ENCODE data around the gene GRID1.

The GRID1 gene

GRCh38 chr10:86217371-86218080, 149.1 kb downstream of the GRID1 start:
- no peak overlapping the region for H3K4me3 ChIP-seq (replicated peaks in 1 of 2; ENCODE audit: low read depth in 2 of 2, low read length in 2 of 2)
- no peak for TF ChIP-seq CTCF (IDR thresholded peaks at IDR 0.05; ENCODE audit: low read depth, low read length)

GRCh38 chr10:86216886-86217285, 149.7 kb downstream of the GRID1 start:
- no peak overlapping the region for H3K4me3 ChIP-seq (replicated peaks in 1 of 2; ENCODE audit: low read depth in 2 of 2, low read length in 2 of 2)
- no peak for TF ChIP-seq CTCF (IDR thresholded peaks at IDR 0.05; ENCODE audit: low read depth, low read length)

More at GRCh38 chr10:86217371-86218080, 149.1 kb downstream of the GRID1 start:
- no peak for DNase-seq (ENCODE audit: low read depth in 2 of 2)

GRCh38 chr10:86215712-86216111, 150.9 kb downstream of the GRID1 start:
- no peak overlapping the region for H3K4me3 ChIP-seq (replicated peaks in 1 of 2; ENCODE audit: low read depth in 2 of 2, low read length in 2 of 2)
- TF ChIP-seq CTCF (IDR thresholded peaks at IDR 0.05; ENCODE audit: low read depth, low read length): no peak
- no peak for DNase-seq (ENCODE audit: low read depth in 2 of 2)

More at GRCh38 chr10:86216886-86217285, 149.7 kb downstream of the GRID1 start:
- no peak for DNase-seq (ENCODE audit: low read depth in 2 of 2)

- no peak for DNase-seq (ENCODE audit: low read depth in 2 of 2)
- H3K4me3 ChIP-seq (replicated peaks in 1 of 2; ENCODE audit: low read depth in 2 of 2, low read length in 2 of 2): no peak overlapping the region
- TF ChIP-seq CTCF (IDR thresholded peaks at IDR 0.05; ENCODE audit: low read depth, low read length): no peak
Observed at GRCh38 chr10:86215046-86215445, 151.5 kb downstream of the GRID1 start.

- no peak overlapping the region for H3K4me3 ChIP-seq (replicated peaks in 1 of 2; ENCODE audit: low read depth in 2 of 2, low read length in 2 of 2)
- TF ChIP-seq CTCF (IDR thresholded peaks at IDR 0.05; ENCODE audit: low read depth, low read length): no peak
- no peak for DNase-seq (ENCODE audit: low read depth in 2 of 2)
Observed at GRCh38 chr10:86213148-86213547, 153.4 kb downstream of the GRID1 start.

- TF ChIP-seq CTCF (IDR thresholded peaks at IDR 0.05; ENCODE audit: low read depth, low read length): no peak
- DNase-seq (ENCODE audit: low read depth in 2 of 2): no peak
Observed at GRCh38 chr10:86212391-86212700, 154.2 kb downstream of the GRID1 start.

More at GRCh38 chr10:86212391-86212700, 154.2 kb downstream of the GRID1 start:
- H3K4me3 ChIP-seq (replicated peaks in 1 of 2; ENCODE audit: low read depth in 2 of 2, low read length in 2 of 2): no peak overlapping the region
